Left lung (tissue), 10 donors: ENCODE measurements around the gene CFAP70. TPM values are rescaled to one million over a fixed set of nuclear protein-coding genes. Genes with fewer than 3 reads are reported as not detected.

Experiments
- ATAC-seq: fragments of 200-7000 bp; cut with Tn5 transposase; one replicate; pipeline ENCODE4 v1.9.1; 2020; ENCODE audit warnings: moderate library complexity
- DNase-seq, 4 donors: peaks; one replicate each; pipeline ENCODE4 v3.0.0-alpha.2; 2013 to 2020
- H3K27ac ChIP-seq, 2 donors: fragments of 200-600 bp; sonication (generic) in 1 of 2; one replicate each; pipeline versions ENCODE4 v1.5.0 to v1.8.0; 2020 to 2021
- H3K27me3 ChIP-seq, 2 donors: fragments of 200-600 bp; sonication (generic) in 1 of 2; one replicate each; pipeline versions ENCODE4 v1.5.0 to v1.8.0; 2020 to 2021
- H3K36me3 ChIP-seq, 2 donors: fragments of 200-600 bp; sonication (generic) in 1 of 2; one replicate each; pipeline versions ENCODE4 v1.5.0 to v1.8.0; 2020 to 2021
- H3K4me1 ChIP-seq, 2 donors: fragments of 200-600 bp; one replicate each; pipeline ENCODE4 v1.8.0; 2021
- H3K4me3 ChIP-seq, 2 donors: fragments of 200-600 bp; sonication (generic) in 1 of 2; one replicate each; pipeline versions ENCODE4 v1.5.0 to v1.8.0; 2020 to 2021; ENCODE audit warnings: mild to moderate bottlenecking in 1 of 2
- H3K9me3 ChIP-seq, 2 donors: fragments of 200-600 bp; sonication (generic) in 1 of 2; one replicate each; pipeline versions ENCODE4 v1.5.0 to v1.8.0; 2020 to 2021
- CTCF ChIP-seq, 2 donors: fragments of 200-600 bp; sonication (generic) in 1 of 2; IDR thresholded peaks; one replicate each; pipeline versions ENCODE4 v1.5.0 to v1.8.0; 2021; ENCODE audit warnings: antibody characterized with exemption in 2 of 2
- intact Hi-C, 2 donors: fragments of 100-400 bp; cut with DNase I; formaldehyde crosslinking; loops; one replicate each; pipeline versions ENCODE4 v1.11.2 to v1.14.2; 2022
- polyA plus RNA-seq, 6 donors: library from polyadenylated mRNA; unstranded; fragments of 120-200 nt; gene quantifications; one replicate each; pipeline ENCODE4 v1.2.1, GENCODE V29; 2013; ENCODE audit not compliant: insufficient read length in 6 of 6
- total RNA-seq, 2 donors: library from RNA; stranded (reverse); fragmentation: NEBNext Ultra II Directional; extraction: Animal tissue kit (Norgen Biotek cat#: 25700); gene quantifications; one replicate each; pipeline ENCODE4 v1.2.1, GENCODE V29; 2021
- donor health status: DM: no; HTN: yes; CAD: no.
- donor health status: DM: no; HTN: no; CAD: no.

Gene CFAP70
- total and polyA plus RNA-seq, 8 donors, result 0.87 to 21.8 (median 12.4) TPM

- ATAC-seq (no peak), DNase-seq (no peak)
- Histone ChIP-seq H3K4me3 (no peak overlapping the region), H3K4me1 (no peaks in the 10 kb centered on the region), H3K9me3 (no peaks in the 10 kb centered on the region), H3K36me3 (peaks cover 0 to 90% of the 10 kb centered on the region in 2 donors), H3K27me3 (no peaks in the 10 kb centered on the region), H3K27ac (no peak overlapping the region)
- TF ChIP-seq CTCF (IDR thresholded peaks at IDR 0.05), result no peak
- intact Hi-C loops, result no loop called here
Measured at GRCh38 chr10:73388228-73388627, 29.6 kb upstream of the CFAP70 start.

- intact Hi-C loops, result no loop called here
- H3K4me1 ChIP-seq, result no peaks in the 10 kb centered on the region
Measured at GRCh38 chr10:73386583-73386982, 27.9 kb upstream of the CFAP70 start.

GRCh38 chr10:73379064-73379748 lies 20.5 kb upstream of the CFAP70 start:
- no peak for ATAC-seq
- Histone ChIP-seq H3K9me3 (no peaks in the 10 kb centered on the region), H3K4me1 (no peaks in the 10 kb centered on the region), H3K27me3 (no peaks in the 10 kb centered on the region), H3K4me3 (no peak overlapping the region), H3K27ac (no peak overlapping the region), H3K36me3 (peaks cover 0 to 100% of the 10 kb centered on the region in 2 donors)
- no peak for DNase-seq
- TF ChIP-seq CTCF (IDR thresholded peaks at IDR 0.05), result no peak
- intact Hi-C loops, result no loop called here

More at GRCh38 chr10:73386583-73386982, 27.9 kb upstream of the CFAP70 start:
- no peak for TF ChIP-seq CTCF (IDR thresholded peaks at IDR 0.05)
- no peak overlapping the region for H3K27ac ChIP-seq
- peaks cover 0 to 98% of the 10 kb centered on the region in 2 donors for H3K36me3 ChIP-seq
- ATAC-seq (no peak), DNase-seq (no peak)
- no peaks in the 10 kb centered on the region for H3K27me3 ChIP-seq
- H3K4me3 ChIP-seq, result no peak overlapping the region
- no peaks in the 10 kb centered on the region for H3K9me3 ChIP-seq

GRCh38 chr10:73376679-73377078 lies 18.0 kb upstream of the CFAP70 start:
- ATAC-seq (no peak), DNase-seq (no peak)
- Histone ChIP-seq H3K36me3 (peaks cover 0 to 100% of the 10 kb centered on the region in 2 donors), H3K4me1 (no peaks in the 10 kb centered on the region), H3K27me3 (no peaks in the 10 kb centered on the region), H3K4me3 (no peak overlapping the region), H3K27ac (no peak overlapping the region), H3K9me3 (no peaks in the 10 kb centered on the region)
- intact Hi-C loops, result no loop called here
- no peak for TF ChIP-seq CTCF (IDR thresholded peaks at IDR 0.05)

- Histone ChIP-seq H3K27ac (no peak overlapping the region), H3K4me3 (no peak overlapping the region), H3K4me1 (no peaks in the 10 kb centered on the region), H3K36me3 (peaks cover 0 to 91% of the 10 kb centered on the region in 2 donors), H3K27me3 (no peaks in the 10 kb centered on the region), H3K9me3 (no peaks in the 10 kb centered on the region)
- ATAC-seq (no peak), DNase-seq (no peak)
- intact Hi-C loops, result no loop called here
- no peak for TF ChIP-seq CTCF (IDR thresholded peaks at IDR 0.05)
Measured at GRCh38 chr10:73368238-73368637, 9.6 kb upstream of the CFAP70 start.
